Measurements from ENCODE around the gene USH2A. TPM values are rescaled to one million over a fixed set of nuclear protein-coding genes. Genes with fewer than 3 reads are reported as not detected.
"Not testable (repeated sequence)": the region's sequence is repeated elsewhere in the genome, so short reads cannot be mapped to it uniquely, and the experiment has no call there.

Gene USH2A
- total RNA-seq, 1 donor from 2014 or later: not detected

DNA sequence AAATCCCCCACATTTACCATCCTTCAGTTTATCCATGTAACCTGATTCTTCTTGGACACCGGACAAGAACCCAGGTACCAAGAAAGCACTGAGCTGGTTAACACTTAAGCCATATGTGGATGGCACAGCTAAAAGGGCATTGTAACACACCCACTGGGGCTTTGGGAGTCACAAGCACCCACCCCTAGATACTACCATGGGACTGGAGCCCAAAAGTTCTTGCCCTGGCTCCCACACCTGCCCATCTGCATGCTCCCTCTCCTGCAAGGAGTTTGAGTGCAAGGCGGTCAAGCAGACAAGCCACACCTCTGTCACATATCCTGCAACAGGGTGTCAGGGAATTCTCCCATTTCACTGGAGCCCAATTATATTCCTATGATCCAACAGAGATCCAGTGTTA, 270.1 kb downstream of the USH2A start:
- Mint-ChIP-seq H3K27me3 (ENCODE audit: unreplicated experiment) (no peaks in the 10 kb centered on the region), H3K36me3 (ENCODE audit: unreplicated experiment) (no peaks in the 10 kb centered on the region), H3K9me3 (ENCODE audit: unreplicated experiment) (peaks cover 3% of the 10 kb centered on the region), H3K4me3 (ENCODE audit: unreplicated experiment) (no peak overlapping the region), H3K4me1 (ENCODE audit: unreplicated experiment) (no peaks in the 10 kb centered on the region), H3K27ac (ENCODE audit: unreplicated experiment) (no peak overlapping the region)
- no peak for DNase-seq (ENCODE audit: extremely low spot score, unreplicated experiment)
- TF ChIP-seq, protein P1, sequence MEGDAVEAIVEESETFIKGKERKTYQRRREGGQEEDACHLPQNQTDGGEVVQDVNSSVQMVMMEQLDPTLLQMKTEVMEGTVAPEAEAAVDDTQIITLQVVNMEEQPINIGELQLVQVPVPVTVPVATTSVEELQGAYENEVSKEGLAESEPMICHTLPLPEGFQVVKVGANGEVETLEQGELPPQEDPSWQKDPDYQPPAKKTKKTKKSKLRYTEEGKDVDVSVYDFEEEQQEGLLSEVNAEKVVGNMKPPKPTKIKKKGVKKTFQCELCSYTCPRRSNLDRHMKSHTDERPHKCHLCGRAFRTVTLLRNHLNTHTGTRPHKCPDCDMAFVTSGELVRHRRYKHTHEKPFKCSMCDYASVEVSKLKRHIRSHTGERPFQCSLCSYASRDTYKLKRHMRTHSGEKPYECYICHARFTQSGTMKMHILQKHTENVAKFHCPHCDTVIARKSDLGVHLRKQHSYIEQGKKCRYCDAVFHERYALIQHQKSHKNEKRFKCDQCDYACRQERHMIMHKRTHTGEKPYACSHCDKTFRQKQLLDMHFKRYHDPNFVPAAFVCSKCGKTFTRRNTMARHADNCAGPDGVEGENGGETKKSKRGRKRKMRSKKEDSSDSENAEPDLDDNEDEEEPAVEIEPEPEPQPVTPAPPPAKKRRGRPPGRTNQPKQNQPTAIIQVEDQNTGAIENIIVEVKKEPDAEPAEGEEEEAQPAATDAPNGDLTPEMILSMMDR (IDR thresholded peaks at IDR 0.05): no peak

DNA sequence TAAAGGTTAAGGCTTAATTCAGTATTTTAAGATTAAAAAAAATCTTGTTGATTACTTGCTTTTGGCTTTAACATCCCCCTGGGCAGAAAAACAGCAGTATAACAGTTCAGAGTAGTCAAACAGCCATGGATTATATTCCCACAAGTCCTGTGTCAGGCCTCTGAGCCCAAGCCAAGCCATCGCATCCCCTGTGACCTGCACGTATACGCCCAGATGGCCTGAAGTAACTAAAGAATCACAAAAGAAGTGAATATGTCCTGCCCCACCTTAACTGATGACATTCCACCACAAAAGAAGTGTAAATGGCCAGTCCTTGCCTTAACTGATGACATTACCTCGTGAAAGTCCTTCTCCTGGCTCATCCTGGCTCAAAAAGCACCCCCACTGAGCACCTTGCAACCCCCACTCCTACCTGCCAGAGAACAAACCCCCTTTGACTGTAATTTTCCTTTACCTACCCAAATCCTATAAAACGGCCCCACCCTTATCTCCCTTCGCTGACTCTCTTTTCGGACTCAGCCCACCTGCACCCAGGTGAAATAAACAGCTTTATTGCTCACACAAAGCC, 277.7 kb downstream of the USH2A start:
- H3K9me3 Mint-ChIP-seq (ENCODE audit: unreplicated experiment); H3K36me3 Mint-ChIP-seq (ENCODE audit: unreplicated experiment); H3K27me3 Mint-ChIP-seq (ENCODE audit: unreplicated experiment); H3K4me3 Mint-ChIP-seq (ENCODE audit: unreplicated experiment); H3K27ac Mint-ChIP-seq (ENCODE audit: unreplicated experiment); DNase-seq (ENCODE audit: extremely low spot score, unreplicated experiment); H3K4me1 Mint-ChIP-seq (ENCODE audit: unreplicated experiment): not testable (repeated sequence)

GRCh38 chr1:216144661-216145450, 278.4 kb downstream of the USH2A start:
- H3K4me3 Mint-ChIP-seq (ENCODE audit: unreplicated experiment): no peak overlapping the region
- no peaks in the 10 kb centered on the region for H3K4me1 Mint-ChIP-seq (ENCODE audit: unreplicated experiment)
- H3K36me3 Mint-ChIP-seq (ENCODE audit: unreplicated experiment): no peaks in the 10 kb centered on the region
- H3K27me3 Mint-ChIP-seq (ENCODE audit: unreplicated experiment): no peaks in the 10 kb centered on the region
- no peak overlapping the region for H3K27ac Mint-ChIP-seq (ENCODE audit: unreplicated experiment)
- H3K9me3 Mint-ChIP-seq (ENCODE audit: unreplicated experiment): no peaks in the 10 kb centered on the region
- TF ChIP-seq, protein P1 (IDR thresholded peaks at IDR 0.05): no peak
- DNase-seq (ENCODE audit: extremely low spot score, unreplicated experiment): no peak

- Mint-ChIP-seq H3K27ac (ENCODE audit: unreplicated experiment) (no peak overlapping the region), H3K27me3 (ENCODE audit: unreplicated experiment) (no peaks in the 10 kb centered on the region), H3K9me3 (ENCODE audit: unreplicated experiment) (no peaks in the 10 kb centered on the region), H3K4me1 (ENCODE audit: unreplicated experiment) (no peaks in the 10 kb centered on the region), H3K36me3 (ENCODE audit: unreplicated experiment) (no peaks in the 10 kb centered on the region), H3K4me3 (ENCODE audit: unreplicated experiment) (no peak overlapping the region)
- TF ChIP-seq, protein P1 (IDR thresholded peaks at IDR 0.05): no peak
- no peak for DNase-seq (ENCODE audit: extremely low spot score, unreplicated experiment)
Measured at GRCh38 chr1:216142921-216143320, 280.3 kb downstream of the USH2A start.

DNA sequence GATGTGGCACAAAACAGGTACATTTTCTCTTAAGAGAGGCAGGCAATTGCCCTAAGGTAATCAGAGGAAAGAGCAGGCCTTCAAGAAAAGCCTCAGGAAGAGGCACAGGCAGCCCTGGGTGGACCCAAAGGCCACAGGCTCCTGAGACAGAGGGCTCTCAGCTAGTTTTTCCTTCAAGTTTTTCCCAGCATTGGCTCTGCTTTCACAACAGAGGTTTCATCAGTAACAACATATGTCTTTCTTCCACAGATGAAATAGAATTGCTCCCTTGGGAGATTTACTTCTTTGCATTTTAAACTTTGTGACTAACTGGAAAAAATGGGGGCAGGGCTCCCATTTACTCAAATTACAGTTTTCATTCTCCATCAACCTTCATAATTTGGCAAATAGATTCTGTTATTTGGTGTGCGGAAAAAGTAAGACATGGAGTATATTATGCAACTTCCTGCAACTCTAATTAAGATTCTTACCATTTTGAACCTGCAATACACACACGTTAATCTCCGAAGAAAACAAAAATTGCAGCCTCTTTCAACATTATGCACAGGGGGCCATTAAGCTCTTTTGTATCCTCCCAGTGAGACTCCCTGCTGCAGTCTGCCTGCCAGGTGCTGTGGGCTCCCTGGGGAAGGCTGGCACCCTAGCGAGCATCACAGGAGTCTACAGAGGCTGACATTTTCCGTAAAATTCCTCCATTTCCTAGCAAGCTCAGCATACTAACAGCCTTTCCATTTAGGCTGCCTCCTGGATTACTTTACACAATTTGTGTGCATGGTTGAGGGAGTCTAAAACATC, 282.3 kb downstream of the USH2A start:
- Mint-ChIP-seq H3K36me3 (ENCODE audit: unreplicated experiment) (no peaks in the 10 kb centered on the region), H3K27ac (ENCODE audit: unreplicated experiment) (no peak overlapping the region), H3K4me1 (ENCODE audit: unreplicated experiment) (no peaks in the 10 kb centered on the region), H3K9me3 (ENCODE audit: unreplicated experiment) (no peaks in the 10 kb centered on the region), H3K4me3 (ENCODE audit: unreplicated experiment) (no peak overlapping the region), H3K27me3 (ENCODE audit: unreplicated experiment) (no peaks in the 10 kb centered on the region)
- no peak for DNase-seq (ENCODE audit: extremely low spot score, unreplicated experiment)
- TF ChIP-seq, protein P1 (IDR thresholded peaks at IDR 0.05): no peak
